Left hindlimb (tissue), 1 donor: ENCODE results near the gene SEBOX.
A peak's percentile ranks its signal among the peaks of the same experiment; 100 is the strongest.

Experiments used
- DNase-seq: peaks from one replicate; pipeline ENCODE4 v3.0.0-alpha.2; 2018

SEBOX gene

DNA sequence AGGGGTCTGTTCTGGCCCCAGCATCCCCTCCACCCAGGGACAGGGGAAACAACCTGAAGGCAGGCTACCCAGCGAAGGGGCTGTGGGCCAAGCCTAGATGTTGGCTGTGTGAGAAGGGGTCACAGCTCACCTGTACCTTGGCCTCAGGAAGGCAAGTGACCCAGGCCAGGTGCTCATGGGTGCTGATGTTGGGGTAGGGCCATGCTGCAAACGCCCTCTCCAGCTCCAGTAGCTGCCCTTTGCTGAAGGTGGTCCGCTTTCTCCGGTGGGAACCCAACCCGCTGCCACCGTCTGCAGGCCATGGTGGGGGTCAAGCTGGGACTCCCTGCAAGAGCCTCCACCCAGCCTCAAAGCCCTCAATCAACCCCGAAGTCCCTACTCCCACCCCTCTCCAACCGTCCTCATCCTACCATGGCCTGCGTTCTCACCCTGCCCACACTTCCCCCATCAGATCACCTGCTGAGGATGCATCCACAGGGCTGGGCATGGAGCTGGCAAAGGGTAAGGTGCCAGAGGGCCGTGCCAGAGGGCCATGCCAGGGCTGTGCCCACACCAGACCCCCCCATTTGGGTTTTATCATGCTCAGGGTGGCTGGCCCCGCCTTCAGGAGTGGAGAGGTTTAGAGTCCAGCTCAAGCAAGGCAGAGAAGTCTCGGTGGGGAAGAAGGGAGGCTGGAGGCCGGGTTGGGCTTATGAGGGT lies at the start of gene SEBOX:
Gene SEBOX, minus strand, starts transcription at position 535 of the 699 bp plus-strand sequence. Its CDS starts 48 bp downstream, at position 487.
- no peak for DNase-seq

DNA sequence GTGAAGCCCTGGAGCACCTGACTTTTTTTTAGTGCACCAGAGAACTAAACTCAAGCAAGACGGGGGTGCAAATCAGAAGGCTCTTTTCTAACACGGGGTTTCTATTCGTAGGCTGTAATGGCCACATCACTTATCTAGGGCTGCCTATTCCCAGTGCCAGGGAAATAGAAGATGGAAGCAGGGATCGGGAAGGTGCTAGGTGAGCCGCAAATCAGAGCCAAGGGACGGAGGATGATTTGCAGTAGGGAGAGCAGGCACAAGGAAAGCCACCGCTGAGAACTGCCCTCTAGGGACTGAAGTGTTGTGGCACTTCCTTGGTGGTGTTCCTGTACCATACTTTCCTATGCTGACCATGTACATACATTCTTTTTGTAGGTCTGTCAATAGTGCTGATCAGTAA lies 48.8 kb upstream of the SEBOX start:
- no peak for DNase-seq

GRCh38 chr17:28412099-28412498 lies 47.1 kb upstream of the SEBOX start:
- DNase-seq, result no peak

DNA sequence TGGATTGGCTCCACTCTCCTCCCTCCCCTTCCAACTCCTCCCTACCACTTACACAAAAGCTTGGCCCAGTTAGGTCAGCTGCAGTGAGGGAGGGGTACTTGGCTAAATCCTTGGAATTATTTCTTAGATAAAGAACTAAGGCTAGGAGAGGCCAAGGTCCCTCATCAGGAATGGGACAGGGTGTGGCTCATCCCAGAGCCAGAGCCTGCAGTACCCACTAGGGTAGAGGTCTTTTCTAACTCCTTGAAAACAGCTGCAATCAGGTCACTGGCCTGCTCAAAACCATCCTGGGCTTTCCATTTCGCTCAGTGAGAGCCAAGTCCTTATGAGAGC lies 42.9 kb upstream of the SEBOX start:
- DNase-seq, result no peak

DNA sequence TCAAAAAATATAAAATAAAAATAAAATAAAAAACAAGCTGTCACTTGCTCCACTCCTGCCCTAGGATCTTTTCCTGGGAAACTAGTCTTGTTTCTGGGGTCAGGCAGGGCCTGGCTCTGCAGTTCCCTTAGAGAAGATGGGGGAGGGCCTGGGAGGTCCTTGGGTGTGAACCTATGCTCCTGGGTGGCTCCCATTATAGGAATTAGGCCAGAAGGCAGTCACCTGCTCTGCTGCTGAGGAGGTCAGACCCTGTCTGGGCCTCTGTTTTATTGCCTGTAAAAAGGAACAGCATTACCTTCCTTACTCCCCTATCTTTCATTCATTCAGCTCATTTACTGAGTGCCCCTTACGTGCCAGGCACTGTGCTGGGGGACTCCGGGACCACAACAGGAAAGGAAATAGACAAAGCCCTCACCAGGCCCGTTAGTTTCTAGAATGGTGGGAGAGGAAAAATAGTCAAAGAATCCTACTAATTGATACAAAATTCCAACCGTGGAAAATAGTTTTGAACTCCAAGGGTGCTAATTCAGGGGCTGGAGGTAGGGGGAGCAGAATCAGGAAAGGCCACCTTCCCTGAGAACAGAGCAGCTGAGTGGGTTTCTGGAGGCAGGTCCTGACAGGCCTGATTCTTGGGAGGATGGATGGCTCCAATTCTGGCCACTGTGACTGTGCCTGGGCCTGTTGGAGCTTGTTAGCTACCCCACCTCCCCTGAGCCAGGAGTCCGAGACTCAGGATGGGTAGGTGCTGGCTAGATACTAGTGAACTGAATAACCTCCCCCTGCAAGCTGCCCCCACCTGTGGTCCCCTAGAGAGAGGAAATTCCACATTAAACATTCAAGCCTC lies 42.4 kb upstream of the SEBOX start:
- no peak for DNase-seq

GRCh38 chr17:28406473-28406814 lies 41.4 kb upstream of the SEBOX start:
- DNase-seq, result no peak

- DNase-seq, result peak; percentile 80
Observed at GRCh38 chr17:28405632-28406472, 40.9 kb upstream of the SEBOX start, which contains the start of gene SLC46A1. Gene SLC46A1 (minus strand): TSS chr17:28406212. CDS start chr17:28406114, 98 bp downstream.

GRCh38 chr17:28404812-28405570 lies 40.0 kb upstream of the SEBOX start:
- no peak for DNase-seq

GRCh38 chr17:28404461-28404811 lies 39.4 kb upstream of the SEBOX start:
- DNase-seq, result no peak

DNA sequence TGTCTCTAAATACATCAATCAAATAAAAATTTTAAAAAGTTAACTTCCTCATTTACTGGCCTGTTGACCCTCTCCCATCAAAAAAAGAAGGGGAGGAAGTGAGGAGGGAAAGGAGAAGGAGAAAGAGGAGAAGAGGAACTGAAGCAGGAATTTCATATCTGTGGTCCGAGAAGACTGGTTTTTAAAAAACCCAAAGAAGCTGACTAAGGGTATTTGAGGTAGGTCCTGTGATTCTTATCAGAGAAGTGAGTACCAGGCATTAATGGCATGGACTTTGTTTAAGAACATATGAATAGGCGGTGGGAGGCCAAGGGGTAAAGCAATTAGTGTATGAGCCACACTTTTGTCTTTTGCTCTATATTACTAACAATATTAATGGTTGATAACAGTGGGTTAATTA lies 39.0 kb upstream of the SEBOX start:
- no peak for DNase-seq

- DNase-seq, result no peak
Observed at GRCh38 chr17:28402844-28403243, 37.8 kb upstream of the SEBOX start.

DNA sequence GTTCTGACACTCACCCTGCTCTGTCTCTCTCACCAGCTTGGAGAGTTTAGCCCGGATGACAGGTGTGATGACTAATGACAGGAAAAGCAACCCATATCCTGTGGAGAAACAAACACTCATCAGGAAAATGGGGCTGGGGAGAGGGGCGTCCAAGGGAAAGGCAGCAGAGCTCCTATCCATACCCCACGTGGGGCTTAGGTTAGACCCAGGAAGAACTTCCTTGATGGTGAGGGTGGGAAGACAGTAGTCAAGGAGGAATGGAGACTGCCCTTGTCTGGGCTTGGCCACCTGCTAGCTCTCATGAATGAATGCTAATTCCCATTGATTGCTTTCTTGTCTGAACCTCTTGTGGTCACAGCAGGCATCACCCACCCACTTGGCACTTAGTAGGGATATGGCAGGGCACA lies 37.2 kb upstream of the SEBOX start:
- no peak for DNase-seq

GRCh38 chr17:28399808-28400207 lies 34.8 kb upstream of the SEBOX start:
- DNase-seq, result no peak

DNA sequence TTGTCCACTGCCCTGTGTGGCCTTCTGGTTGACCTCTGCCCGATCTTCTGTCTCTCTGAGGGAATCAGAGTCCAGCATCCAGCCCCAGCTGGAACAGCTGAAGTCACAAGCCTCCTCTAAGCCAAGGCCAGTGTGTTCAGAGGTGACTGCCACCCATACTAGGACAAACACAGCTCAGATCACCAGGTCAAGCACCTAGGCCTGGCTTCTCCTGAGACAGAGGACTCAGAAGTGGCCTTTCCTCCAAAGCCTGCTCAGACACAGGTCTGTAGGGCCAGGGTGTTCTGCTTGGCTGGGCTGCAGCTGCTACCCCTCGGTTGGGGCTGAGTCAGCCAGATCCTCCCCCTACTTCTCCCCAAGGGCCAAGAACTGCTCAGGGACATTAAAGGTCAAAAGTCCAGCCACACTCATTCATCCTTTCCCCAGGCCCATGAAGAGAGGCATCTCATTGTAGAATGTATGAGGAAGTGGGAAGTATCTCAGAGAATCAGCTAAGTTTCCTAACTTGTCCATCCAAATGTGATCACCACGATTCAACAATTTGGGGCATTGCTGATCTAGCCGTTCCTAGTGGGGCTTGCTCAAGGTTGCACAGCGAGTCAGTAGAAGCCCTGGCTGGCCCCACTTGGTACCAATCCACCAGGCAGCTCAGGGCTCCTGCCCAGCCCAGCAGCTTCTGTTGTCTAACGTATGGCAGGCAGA lies 33.4 kb upstream of the SEBOX start:
- no peak for DNase-seq

- no peak for DNase-seq
Observed at GRCh38 chr17:28397687-28398279, 32.8 kb upstream of the SEBOX start.

- no peak for DNase-seq
Observed at GRCh38 chr17:28397275-28397674, 32.3 kb upstream of the SEBOX start.

DNA sequence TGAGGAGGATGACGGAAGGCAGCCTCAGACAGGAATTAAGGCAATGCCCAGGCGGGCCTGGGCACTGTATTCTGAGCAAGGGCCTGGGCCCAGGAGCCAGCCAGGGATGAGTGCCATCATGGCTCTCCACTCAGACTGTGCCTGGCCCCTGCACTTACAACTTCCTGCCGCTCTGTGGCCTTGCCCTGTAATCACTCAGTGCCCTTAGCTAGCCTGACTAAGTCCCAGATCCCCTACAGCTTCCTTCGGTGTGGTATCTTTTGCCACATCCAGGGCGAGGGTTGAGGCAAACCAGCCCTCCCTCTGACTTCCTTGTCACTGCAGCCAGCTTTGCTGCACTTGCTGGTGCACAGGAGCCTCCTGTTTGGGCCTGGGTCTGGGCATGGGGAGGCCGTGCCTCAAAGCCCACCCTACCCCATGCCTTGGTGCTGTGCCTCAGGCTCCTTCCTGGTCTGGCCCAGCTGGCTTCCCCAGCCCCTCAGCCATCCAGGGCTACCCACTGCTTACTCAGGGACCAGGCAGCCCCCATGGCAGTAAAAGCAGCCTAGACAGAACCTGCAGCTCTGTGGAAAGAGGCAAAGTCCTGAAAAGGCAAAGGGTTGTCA lies 31.7 kb upstream of the SEBOX start:
- no peak for DNase-seq

DNA sequence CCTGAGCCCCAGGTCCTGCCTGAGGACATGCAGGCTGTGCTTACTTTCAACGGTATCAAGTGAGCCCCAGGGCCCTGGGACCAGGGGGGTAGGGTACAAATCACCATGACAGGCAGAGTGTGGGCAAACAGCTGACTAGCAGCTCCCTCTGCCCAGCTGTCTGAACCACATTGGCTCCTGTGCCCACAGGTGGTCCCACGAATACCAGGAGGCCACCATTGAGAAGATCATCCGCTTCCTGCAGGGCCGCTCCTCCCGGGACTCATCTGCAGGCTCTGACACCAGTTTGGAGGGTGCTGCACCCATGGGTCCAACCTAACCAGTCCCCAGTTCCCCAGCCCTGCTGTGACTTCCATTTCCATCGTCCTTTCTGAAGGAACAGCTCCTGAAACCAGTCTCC lies 31.0 kb upstream of the SEBOX start:
- no peak for DNase-seq

DNA sequence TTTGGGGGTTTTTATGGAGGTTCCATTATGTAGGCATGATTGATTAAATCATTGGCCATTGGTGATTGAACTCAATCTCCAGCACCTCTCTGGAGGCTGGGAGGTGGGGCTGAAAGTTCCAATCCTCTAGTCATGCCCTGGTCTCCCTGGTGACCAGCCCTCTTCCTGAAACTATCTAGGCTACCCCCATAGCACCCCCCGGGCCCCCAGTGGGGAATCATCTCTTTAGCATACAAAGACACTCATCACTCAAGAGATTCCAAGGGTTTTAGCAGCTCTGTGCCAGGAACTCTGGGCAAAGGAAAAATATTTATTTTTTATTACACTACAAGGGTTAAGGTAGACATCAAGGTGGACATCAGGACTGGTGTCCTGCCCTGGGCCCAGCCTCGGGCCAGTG lies 30.4 kb upstream of the SEBOX start:
- no peak for DNase-seq

- DNase-seq, result no peak
Observed at GRCh38 chr17:28394337-28395116, 29.5 kb upstream of the SEBOX start.

GRCh38 chr17:28392491-28392890 lies 27.5 kb upstream of the SEBOX start:
- no peak for DNase-seq
